Upper lobe of left lung (tissue), 4 donors: ENCODE data around the gene ABT1.

Source experiments
- CTCF ChIP-seq, 6 experiments: fragments of 450-650 bp in 4 of 6; fragments of 200-600 bp in 2 of 6; sonication (generic) in 2 of 6; IDR thresholded peaks; one replicate each; pipeline ENCODE4 v1.5.1; 2016 to 2019; ENCODE audit warnings: antibody characterized with exemption in 6 of 6
- EP300 ChIP-seq, 4 donors: sonication (generic); formaldehyde crosslinking; IDR thresholded peaks; one replicate each; pipeline ENCODE4 v1.5.1; 2017; ENCODE audit warnings: antibody characterized with exemption in 4 of 4, control low read depth in 2 of 4
- POLR2A ChIP-seq, 4 donors: fragments of 450-650 bp; IDR thresholded peaks; one replicate each; pipeline ENCODE4 v1.5.1; 2016 to 2017; ENCODE audit warnings: antibody characterized with exemption in 4 of 4, mild to moderate bottlenecking in 2 of 4
- POLR2AphosphoS5 ChIP-seq, 2 donors: sonication (generic); formaldehyde crosslinking; IDR thresholded peaks; one replicate each; pipeline ENCODE4 v1.5.1; 2017; ENCODE audit warnings: antibody characterized with exemption in 2 of 2

- TF ChIP-seq CTCF (IDR thresholded peaks at IDR 0.05) = no peak
- no peak for TF ChIP-seq POLR2A (IDR thresholded peaks at IDR 0.05)
- no peak for TF ChIP-seq EP300 (IDR thresholded peaks at IDR 0.05)
- TF ChIP-seq POLR2AphosphoS5 (IDR thresholded peaks at IDR 0.05) = no peak
Measured at GRCh38 chr6:26553264-26553634, 43.5 kb upstream of the ABT1 start.
